SK-N-SH treated with all-trans-retinoic acid at 6 μM for 48 hours (cell line): ENCODE measurements around the gene CPNE5.

Experiments used
- ARNTL ChIP-seq: fragments of 450-650 bp; formaldehyde crosslinking; IDR thresholded peaks from 2 replicates; pipeline ENCODE4 v1.5.0; 2020; ENCODE audit warnings: low read depth, mild to moderate bottlenecking, moderate library complexity, borderline replicate concordance
- ESRRG ChIP-seq: fragments of 250-450 bp; sonication (Bioruptor Pico); IDR thresholded peaks from 2 replicates; pipeline ENCODE4 v1.6.1; 2021; ENCODE audit warnings: mild to moderate bottlenecking
- POU6F1 ChIP-seq: fragments of 250-450 bp; sonication (Bioruptor Pico); IDR thresholded peaks from 2 replicates; pipeline ENCODE4 v1.8.0; 2021; ENCODE audit warnings: low read depth, mild to moderate bottlenecking, moderate library complexity, borderline replicate concordance
- SNAI2 ChIP-seq: fragments of 250-450 bp; sonication (Bioruptor Pico); IDR thresholded peaks from 2 replicates; pipeline ENCODE4 v1.5.0; 2020; ENCODE audit warnings: mild to moderate bottlenecking, moderate library complexity
- ZFP3 ChIP-seq: fragments of 250-450 bp; sonication (Bioruptor Pico); IDR thresholded peaks from 2 replicates; pipeline ENCODE4 v1.5.0; 2020; ENCODE audit warnings: mild to moderate bottlenecking, moderate library complexity
- ZFP30 ChIP-seq: fragments of 450-650 bp; formaldehyde crosslinking; IDR thresholded peaks from 2 replicates; pipeline ENCODE4 v1.5.0; 2022; ENCODE audit warnings: mild to moderate bottlenecking, moderate library complexity
- ZNF565 ChIP-seq: fragments of 450-650 bp; formaldehyde crosslinking; conservative IDR thresholded peaks from 2 replicates; pipeline ENCODE4 v1.5.0; 2020; ENCODE audit warnings: low read depth, mild to moderate bottlenecking, moderate library complexity
- TF ChIP-seq, protein P1 (sequence below): fragments of 250-450 bp; sonication (Bioruptor Pico); IDR thresholded peaks from 2 replicates; pipeline ENCODE4 v1.8.0; 2020; ENCODE audit warnings: mild to moderate bottlenecking, moderate library complexity, borderline replicate concordance
- TF ChIP-seq, protein P2 (sequence below): fragments of 250-450 bp; sonication (Bioruptor Pico); IDR thresholded peaks from 2 replicates; pipeline ENCODE4 v1.5.1; 2021; ENCODE audit warnings: mild to moderate bottlenecking, moderate library complexity

- no peak for TF ChIP-seq ZFP30 (CRISPR knock-in tag)
- no peak for TF ChIP-seq SNAI2
- TF ChIP-seq, protein P1, sequence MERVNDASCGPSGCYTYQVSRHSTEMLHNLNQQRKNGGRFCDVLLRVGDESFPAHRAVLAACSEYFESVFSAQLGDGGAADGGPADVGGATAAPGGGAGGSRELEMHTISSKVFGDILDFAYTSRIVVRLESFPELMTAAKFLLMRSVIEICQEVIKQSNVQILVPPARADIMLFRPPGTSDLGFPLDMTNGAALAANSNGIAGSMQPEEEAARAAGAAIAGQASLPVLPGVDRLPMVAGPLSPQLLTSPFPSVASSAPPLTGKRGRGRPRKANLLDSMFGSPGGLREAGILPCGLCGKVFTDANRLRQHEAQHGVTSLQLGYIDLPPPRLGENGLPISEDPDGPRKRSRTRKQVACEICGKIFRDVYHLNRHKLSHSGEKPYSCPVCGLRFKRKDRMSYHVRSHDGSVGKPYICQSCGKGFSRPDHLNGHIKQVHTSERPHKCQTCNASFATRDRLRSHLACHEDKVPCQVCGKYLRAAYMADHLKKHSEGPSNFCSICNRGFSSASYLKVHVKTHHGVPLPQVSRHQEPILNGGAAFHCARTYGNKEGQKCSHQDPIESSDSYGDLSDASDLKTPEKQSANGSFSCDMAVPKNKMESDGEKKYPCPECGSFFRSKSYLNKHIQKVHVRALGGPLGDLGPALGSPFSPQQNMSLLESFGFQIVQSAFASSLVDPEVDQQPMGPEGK = no peak
- no peak for TF ChIP-seq ARNTL (CRISPR knock-in tag)
- no peak for TF ChIP-seq ZFP3
- no peak for TF ChIP-seq ZNF565 (CRISPR knock-in tag)
- TF ChIP-seq ESRRG (CRISPR knock-in tag) = no peak
- TF ChIP-seq POU6F1 = no peak
- TF ChIP-seq, protein P2, sequence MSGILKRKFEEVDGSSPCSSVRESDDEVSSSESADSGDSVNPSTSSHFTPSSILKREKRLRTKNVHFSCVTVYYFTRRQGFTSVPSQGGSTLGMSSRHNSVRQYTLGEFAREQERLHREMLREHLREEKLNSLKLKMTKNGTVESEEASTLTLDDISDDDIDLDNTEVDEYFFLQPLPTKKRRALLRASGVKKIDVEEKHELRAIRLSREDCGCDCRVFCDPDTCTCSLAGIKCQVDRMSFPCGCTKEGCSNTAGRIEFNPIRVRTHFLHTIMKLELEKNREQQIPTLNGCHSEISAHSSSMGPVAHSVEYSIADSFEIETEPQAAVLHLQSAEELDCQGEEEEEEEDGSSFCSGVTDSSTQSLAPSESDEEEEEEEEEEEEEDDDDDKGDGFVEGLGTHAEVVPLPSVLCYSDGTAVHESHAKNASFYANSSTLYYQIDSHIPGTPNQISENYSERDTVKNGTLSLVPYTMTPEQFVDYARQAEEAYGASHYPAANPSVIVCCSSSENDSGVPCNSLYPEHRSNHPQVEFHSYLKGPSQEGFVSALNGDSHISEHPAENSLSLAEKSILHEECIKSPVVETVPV (CRISPR knock-in tag) = no peak
Observed at GRCh38 chr6:36827261-36828079, 11.8 kb downstream of the CPNE5 start.
